Muscle layer of colon (tissue), 2 donors: ENCODE measurements around the gene ADRA2A.

Experiments used
- H3K27ac ChIP-seq: one replicate; pipeline ENCODE4 v1.7.0; 2013; ENCODE audit warnings: low read depth, mild to moderate bottlenecking, low read length, moderate library complexity
- H3K27me3 ChIP-seq, 2 donors: one replicate each; pipeline ENCODE4 v1.7.0; 2013; ENCODE audit warnings: low read length in 2 of 2, mild to moderate bottlenecking in 2 of 2; ENCODE audit not compliant: insufficient read depth in 2 of 2, control insufficient read depth in 1 of 2
- H3K36me3 ChIP-seq: one replicate; pipeline ENCODE4 v1.7.0; 2013; ENCODE audit warnings: mild to moderate bottlenecking, low read length; ENCODE audit not compliant: insufficient read depth
- H3K4me1 ChIP-seq: one replicate; pipeline ENCODE4 v1.7.0; 2013; ENCODE audit warnings: mild to moderate bottlenecking, low read length; ENCODE audit not compliant: insufficient read depth
- H3K4me3 ChIP-seq, 2 donors: one replicate each; pipeline ENCODE4 v1.7.0; 2013; ENCODE audit warnings: low read length in 2 of 2, low read depth in 1 of 2, mild to moderate bottlenecking in 1 of 2, moderate library complexity in 1 of 2
- H3K9ac ChIP-seq: one replicate; pipeline ENCODE4 v1.7.0; 2013; ENCODE audit warnings: low read length
- H3K9me3 ChIP-seq: one replicate; pipeline ENCODE4 v1.7.0; 2013; ENCODE audit warnings: mild to moderate bottlenecking, low read length
- donor health status: abdominal sarcoma.
- donor health status: Adenocarcinoma of cecum.

Gene ADRA2A

GRCh38 chr10:111077479-111077784, 603 bp downstream of the ADRA2A start:
- peak overlapping the region; percentile 31 to 63 for H3K4me3 ChIP-seq
- H3K27ac ChIP-seq, result no peak overlapping the region
- H3K27me3 ChIP-seq, result peaks cover 18 to 63% of the 10 kb centered on the region in 2 donors
- H3K9ac ChIP-seq, result no peak overlapping the region
- H3K4me1 ChIP-seq, result no peaks in the 10 kb centered on the region
- H3K9me3 ChIP-seq, result no peaks in the 10 kb centered on the region
- no peaks in the 10 kb centered on the region for H3K36me3 ChIP-seq

DNA sequence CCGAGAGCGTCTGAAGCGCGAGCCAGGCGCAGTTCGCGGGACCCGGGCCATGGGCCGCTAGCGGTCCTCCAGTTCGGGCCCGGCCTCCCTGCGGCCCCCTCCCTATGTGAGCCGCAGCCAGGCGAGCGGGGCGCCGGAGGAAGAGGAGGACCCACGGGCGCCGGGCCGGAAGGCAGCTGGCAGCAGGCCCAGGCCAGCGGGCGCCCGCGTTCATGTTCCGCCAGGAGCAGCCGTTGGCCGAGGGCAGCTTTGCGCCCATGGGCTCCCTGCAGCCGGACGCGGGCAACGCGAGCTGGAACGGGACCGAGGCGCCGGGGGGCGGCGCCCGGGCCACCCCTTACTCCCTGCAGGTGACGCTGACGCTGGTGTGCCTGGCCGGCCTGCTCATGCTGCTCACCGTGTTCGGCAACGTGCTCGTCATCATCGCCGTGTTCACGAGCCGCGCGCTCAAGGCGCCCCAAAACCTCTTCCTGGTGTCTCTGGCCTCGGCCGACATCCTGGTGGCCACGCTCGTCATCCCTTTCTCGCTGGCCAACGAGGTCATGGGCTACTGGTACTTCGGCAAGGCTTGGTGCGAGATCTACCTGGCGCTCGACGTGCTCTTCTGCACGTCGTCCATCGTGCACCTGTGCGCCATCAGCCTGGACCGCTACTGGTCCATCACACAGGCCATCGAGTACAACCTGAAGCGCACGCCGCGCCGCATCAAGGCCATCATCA, 1.1 kb downstream of the ADRA2A start:
- H3K27me3 ChIP-seq, result peaks cover 18 to 60% of the 10 kb centered on the region in 2 donors
- H3K4me3 ChIP-seq, result peak overlapping the region; percentile 32 to 36
- no peaks in the 10 kb centered on the region for H3K4me1 ChIP-seq
- H3K9ac ChIP-seq, result no peak overlapping the region
- no peaks in the 10 kb centered on the region for H3K36me3 ChIP-seq
- no peak overlapping the region for H3K27ac ChIP-seq
- no peaks in the 10 kb centered on the region for H3K9me3 ChIP-seq

DNA sequence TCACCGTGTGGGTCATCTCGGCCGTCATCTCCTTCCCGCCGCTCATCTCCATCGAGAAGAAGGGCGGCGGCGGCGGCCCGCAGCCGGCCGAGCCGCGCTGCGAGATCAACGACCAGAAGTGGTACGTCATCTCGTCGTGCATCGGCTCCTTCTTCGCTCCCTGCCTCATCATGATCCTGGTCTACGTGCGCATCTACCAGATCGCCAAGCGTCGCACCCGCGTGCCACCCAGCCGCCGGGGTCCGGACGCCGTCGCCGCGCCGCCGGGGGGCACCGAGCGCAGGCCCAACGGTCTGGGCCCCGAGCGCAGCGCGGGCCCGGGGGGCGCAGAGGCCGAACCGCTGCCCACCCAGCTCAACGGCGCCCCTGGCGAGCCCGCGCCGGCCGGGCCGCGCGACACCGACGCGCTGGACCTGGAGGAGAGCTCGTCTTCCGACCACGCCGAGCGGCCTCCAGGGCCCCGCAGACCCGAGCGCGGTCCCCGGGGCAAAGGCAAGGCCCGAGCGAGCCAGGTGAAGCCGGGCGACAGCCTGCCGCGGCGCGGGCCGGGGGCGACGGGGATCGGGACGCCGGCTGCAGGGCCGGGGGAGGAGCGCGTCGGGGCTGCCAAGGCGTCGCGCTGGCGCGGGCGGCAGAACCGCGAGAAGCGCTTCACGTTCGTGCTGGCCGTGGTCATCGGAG, 1.8 kb downstream of the ADRA2A start:
- H3K27me3 ChIP-seq, result peaks cover 18 to 59% of the 10 kb centered on the region in 2 donors
- no peak overlapping the region for H3K27ac ChIP-seq
- H3K4me1 ChIP-seq, result no peaks in the 10 kb centered on the region
- H3K9ac ChIP-seq, result no peak overlapping the region
- peak overlapping the region; percentile 32 to 36 for H3K4me3 ChIP-seq
- H3K9me3 ChIP-seq, result no peaks in the 10 kb centered on the region
- no peaks in the 10 kb centered on the region for H3K36me3 ChIP-seq

DNA sequence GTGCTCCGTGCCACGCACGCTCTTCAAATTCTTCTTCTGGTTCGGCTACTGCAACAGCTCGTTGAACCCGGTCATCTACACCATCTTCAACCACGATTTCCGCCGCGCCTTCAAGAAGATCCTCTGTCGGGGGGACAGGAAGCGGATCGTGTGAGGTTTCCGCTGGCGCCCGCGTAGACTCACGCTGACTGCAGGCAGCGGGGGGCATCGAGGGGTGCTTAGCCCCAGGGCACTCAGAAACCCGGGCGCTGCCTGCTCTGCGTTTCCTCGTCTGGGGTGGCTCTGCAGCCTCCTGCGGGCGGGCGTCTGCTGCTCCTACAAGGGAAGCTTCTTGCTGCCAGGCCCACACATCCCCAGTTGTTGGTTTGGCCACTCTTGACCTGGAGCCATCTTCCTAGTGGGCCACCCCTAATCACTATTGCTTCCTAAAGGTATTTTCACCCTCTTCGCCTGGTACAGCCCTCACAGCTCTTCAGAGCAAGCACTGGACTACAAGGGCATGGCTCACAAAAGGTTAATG, 2.5 kb downstream of the ADRA2A start:
- Histone ChIP-seq H3K27ac (no peak overlapping the region), H3K27me3 (peaks cover 18 to 53% of the 10 kb centered on the region in 2 donors), H3K4me1 (no peaks in the 10 kb centered on the region), H3K4me3 (no peak overlapping the region), H3K9me3 (no peaks in the 10 kb centered on the region), H3K9ac (no peak overlapping the region), H3K36me3 (no peaks in the 10 kb centered on the region)

DNA sequence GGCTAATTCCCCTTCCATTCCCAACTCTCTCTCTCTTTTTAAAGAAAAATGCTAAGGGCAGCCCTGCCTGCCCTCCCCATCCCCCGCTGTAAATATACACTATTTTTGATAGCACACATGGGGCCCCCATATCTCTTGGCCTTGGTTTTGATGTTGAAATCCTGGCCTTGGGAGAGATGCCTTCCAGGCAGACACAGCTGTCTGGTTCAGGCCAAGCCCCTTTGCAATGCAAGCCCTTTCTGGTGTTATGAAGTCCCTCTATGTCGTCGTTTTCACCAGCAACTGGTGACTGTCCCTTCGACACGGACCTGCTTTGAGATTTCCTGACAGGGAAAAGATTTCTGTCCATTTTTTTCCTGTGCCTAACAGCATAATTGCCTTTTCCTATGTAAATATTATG, 3.0 kb downstream of the ADRA2A start:
- no peaks in the 10 kb centered on the region for H3K4me1 ChIP-seq
- H3K27me3 ChIP-seq, result peaks cover 18 to 48% of the 10 kb centered on the region in 2 donors
- no peak overlapping the region for H3K9ac ChIP-seq
- H3K4me3 ChIP-seq, result no peak overlapping the region
- H3K9me3 ChIP-seq, result no peaks in the 10 kb centered on the region
- H3K36me3 ChIP-seq, result no peaks in the 10 kb centered on the region
- H3K27ac ChIP-seq, result no peak overlapping the region

DNA sequence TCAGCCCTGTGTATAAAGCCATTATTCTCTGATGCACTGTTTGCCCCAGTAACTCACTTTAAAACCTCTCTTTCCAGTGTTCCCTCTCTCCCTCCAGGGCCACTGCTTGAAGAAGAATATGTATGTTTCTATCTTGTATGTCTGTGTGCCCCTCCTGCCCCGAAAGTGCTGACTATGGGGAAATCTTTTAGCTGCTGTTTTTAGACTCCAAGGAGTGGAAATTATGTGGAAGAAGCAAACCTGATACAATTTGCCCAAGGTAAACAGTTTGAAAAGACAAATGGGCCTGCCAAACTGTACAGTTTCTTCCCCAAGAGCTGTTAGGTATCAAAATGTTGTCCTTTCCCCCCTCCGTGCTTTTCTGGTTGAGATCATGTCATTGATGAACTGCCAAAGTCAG, 3.4 kb downstream of the ADRA2A start:
- no peaks in the 10 kb centered on the region for H3K4me1 ChIP-seq
- no peak overlapping the region for H3K4me3 ChIP-seq
- H3K27ac ChIP-seq, result no peak overlapping the region
- peaks cover 13 to 44% of the 10 kb centered on the region in 2 donors for H3K27me3 ChIP-seq
- H3K9ac ChIP-seq, result no peak overlapping the region
- H3K9me3 ChIP-seq, result no peaks in the 10 kb centered on the region
- H3K36me3 ChIP-seq, result no peaks in the 10 kb centered on the region

GRCh38 chr10:111081595-111081994, 4.8 kb downstream of the ADRA2A start:
- Histone ChIP-seq H3K9ac (no peak overlapping the region), H3K36me3 (no peaks in the 10 kb centered on the region), H3K27ac (no peak overlapping the region), H3K4me3 (no peak overlapping the region), H3K27me3 (peaks cover 5 to 30% of the 10 kb centered on the region in 2 donors), H3K4me1 (no peaks in the 10 kb centered on the region), H3K9me3 (no peaks in the 10 kb centered on the region)

DNA sequence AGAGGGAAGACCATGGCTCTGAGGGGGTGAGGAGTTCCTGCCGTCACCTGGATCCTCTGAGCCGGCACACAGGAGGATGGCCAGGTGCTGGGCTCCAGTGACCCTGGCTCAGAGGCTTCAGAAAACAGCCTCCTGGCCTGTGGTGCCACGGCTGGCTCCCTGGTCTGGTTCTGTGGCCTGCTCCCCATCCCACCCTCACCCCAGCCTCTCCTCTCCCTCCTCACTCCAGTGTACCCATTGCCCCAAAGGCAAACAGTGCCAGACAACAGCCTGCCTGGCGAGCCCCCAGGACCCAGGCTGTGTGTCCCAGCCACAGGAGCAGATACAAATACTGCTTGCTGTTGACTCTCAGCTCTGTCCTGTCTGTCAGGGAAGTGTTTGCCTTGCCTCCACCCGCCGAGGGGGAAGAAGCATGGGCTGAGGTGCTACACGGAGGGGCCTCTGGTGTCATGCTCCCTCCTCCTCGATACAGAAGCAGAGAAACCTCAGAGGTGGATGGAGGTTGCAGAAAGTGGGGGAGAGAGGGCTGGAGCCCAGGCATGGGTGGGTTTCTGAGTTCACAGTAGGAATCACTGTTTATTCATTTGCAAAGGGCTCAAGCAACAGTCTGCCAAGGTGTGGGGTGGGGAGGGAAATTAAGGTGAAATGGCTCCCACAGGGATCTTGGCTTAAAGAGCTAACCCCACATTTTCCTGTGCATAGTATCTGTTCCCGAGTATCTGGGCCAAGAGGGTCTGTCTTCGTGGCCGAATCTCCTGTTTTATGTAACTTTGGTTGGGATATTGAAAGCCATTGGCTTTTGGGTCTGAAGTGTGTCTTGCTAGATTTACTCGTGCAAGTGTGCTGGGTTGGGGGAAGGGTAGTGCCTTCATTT, 5.5 kb downstream of the ADRA2A start:
- no peak overlapping the region for H3K27ac ChIP-seq
- no peak overlapping the region for H3K9ac ChIP-seq
- no peaks in the 10 kb centered on the region for H3K9me3 ChIP-seq
- H3K4me1 ChIP-seq, result no peaks in the 10 kb centered on the region
- H3K4me3 ChIP-seq, result no peak overlapping the region
- H3K36me3 ChIP-seq, result no peaks in the 10 kb centered on the region
- peaks cover 5 to 23% of the 10 kb centered on the region in 2 donors for H3K27me3 ChIP-seq

DNA sequence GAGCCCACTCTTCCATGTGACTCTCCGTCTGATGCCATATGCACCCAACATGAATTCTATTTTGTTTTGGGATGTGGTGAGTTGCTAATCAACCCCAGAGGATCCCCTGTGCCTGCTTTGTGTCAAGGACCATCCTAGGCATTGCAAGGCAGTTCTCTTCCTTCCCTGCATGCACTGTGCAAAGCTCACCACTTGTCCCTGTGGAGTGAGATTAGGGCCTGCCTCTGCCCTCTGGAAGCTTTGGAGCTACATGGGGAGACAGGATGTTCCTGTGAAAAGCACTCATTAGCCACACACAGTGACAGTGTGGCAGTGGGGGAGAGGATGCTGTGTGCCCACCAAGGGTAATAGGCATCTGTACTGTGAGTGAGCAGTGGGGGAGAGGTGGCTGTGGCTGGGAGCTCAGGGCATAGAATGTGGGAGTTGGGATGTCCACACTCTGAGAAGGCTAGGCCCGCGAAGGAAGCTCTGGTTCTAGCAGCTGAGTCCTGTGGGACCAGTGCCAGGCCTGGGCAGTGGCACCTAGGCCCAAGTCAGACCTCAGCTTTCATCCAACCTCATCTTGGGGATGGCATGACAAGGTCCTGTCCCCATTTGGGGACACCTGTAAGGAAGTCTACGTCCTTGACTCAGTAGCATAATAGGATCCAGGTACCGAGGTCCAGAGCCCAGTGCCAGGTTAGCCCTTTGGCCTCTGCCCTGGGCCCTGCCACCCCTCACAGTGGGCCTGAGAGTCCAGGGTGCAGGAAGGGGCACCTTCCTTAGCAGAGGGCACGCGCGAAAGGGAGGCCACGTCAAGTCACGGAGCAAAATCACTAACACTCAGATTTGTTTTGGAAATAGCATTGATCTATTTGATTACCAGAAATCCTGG, 6.6 kb downstream of the ADRA2A start:
- Histone ChIP-seq H3K9me3 (no peaks in the 10 kb centered on the region), H3K27ac (no peak overlapping the region), H3K27me3 (peaks cover 0 to 12% of the 10 kb centered on the region in 2 donors), H3K9ac (no peak overlapping the region), H3K4me3 (no peak overlapping the region), H3K4me1 (no peaks in the 10 kb centered on the region), H3K36me3 (no peaks in the 10 kb centered on the region)

GRCh38 chr10:111084366-111085255, 7.8 kb downstream of the ADRA2A start:
- Histone ChIP-seq H3K27ac (no peak overlapping the region), H3K4me3 (no peak overlapping the region), H3K36me3 (no peaks in the 10 kb centered on the region), H3K27me3 (peaks cover 0 to 4% of the 10 kb centered on the region in 2 donors), H3K4me1 (no peaks in the 10 kb centered on the region), H3K9me3 (no peaks in the 10 kb centered on the region), H3K9ac (no peak overlapping the region)
